ENCODE results near the gene ERBIN. TPM values are rescaled to one million over a fixed set of nuclear protein-coding genes. Genes with fewer than 3 reads are reported as not detected.

ERBIN gene
- polyA plus RNA-seq, 3 donors: 25.2 to 43.3 (median 28.6) TPM

- no CpG with 5 or more reads among the region's 3 CpGs for WGBS (ENCODE audit: insufficient coverage)
- H3K27ac ChIP-seq (ENCODE audit: low read depth in 1 of 2, low read length in 2 of 2): peak overlapping the region in 1 of 2 donors; percentile 29
- Mint-ChIP-seq H3K4me3 (no peak overlapping the region), H3K27ac (peak overlapping the region in 1 of 7 donors; percentile 18), H3K27me3 (ENCODE audit: low read depth in 3 of 3) (peaks cover 0 to 2% (median under 1%) of the 10 kb centered on the region in 3 donors), H3K36me3 (peaks cover 10 to 18% of the 10 kb centered on the region in 2 donors), H3K9me3 (peaks cover 0 to 2% (median 0%) of the 10 kb centered on the region in 7 donors), H3K4me1 (peaks cover 15% of the 10 kb centered on the region)
- no peaks in the 10 kb centered on the region for H3K4me1 ChIP-seq (ENCODE audit: control insufficient read depth in 1 of 2, insufficient read depth in 2 of 2, low read length in 2 of 2)
- peaks cover 6 to 19% of the 10 kb centered on the region in 2 donors for H3K36me3 ChIP-seq (replicated peaks in 1 of 2; ENCODE audit: control insufficient read depth in 1 of 2, insufficient read depth in 2 of 2, low read length in 2 of 2)
- DNase-seq: no peak
- H3K9ac ChIP-seq (ENCODE audit: insufficient read depth, low read length, poor library complexity, severe bottlenecking): no peak overlapping the region
- intact Hi-C loops (cut with micrococcal nuclease): no loop called here
- no peak overlapping the region for H2AFZ ChIP-seq (ENCODE audit: insufficient read depth, low read depth, low read length, poor library complexity, severe bottlenecking)
- peaks cover 95% of the 10 kb centered on the region for H4K20me1 ChIP-seq (ENCODE audit: insufficient read depth, low read length)
- peaks cover 94% of the 10 kb centered on the region for H3K79me2 ChIP-seq (ENCODE audit: insufficient read depth, low read length)
- no peak overlapping the region for H3K4me3 ChIP-seq (replicated peaks in 1 of 3; ENCODE audit: low read depth in 2 of 3, low read length in 3 of 3)
- H3K27me3 ChIP-seq (ENCODE audit: control insufficient read depth in 2 of 2, insufficient read depth in 2 of 2, low read length in 2 of 2): no peaks in the 10 kb centered on the region
- TF ChIP-seq CTCF (IDR thresholded peaks at IDR 0.05): no peak
- no peak overlapping the region for H3K4me2 ChIP-seq (replicated peaks; ENCODE audit: extremely low read depth, low read length, poor library complexity, severe bottlenecking)
- no peaks in the 10 kb centered on the region for H3K9me3 ChIP-seq (replicated peaks in 1 of 2; ENCODE audit: control insufficient read depth in 1 of 2, insufficient read depth in 1 of 2, low read length in 2 of 2)
Observed at GRCh38 chr5:65981969-65982619, 55.7 kb downstream of the ERBIN start.

DNA sequence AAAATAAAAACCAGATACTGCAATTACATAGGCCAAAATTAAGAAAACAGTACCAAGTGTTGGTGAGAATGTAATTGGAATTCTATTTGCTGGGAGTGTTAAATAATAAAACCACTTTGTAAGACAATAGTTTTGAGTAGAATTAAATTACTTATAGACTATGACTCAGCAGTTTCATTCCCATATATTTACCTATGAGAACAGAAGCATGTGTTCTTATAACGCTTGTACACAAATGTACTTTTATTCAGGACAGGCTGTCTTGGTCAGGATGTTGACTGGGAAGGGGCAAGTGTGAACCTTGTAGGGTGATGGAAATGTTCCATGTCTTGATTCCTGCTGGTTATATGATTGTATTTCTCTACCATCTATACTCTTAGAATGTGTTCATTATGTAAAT lies 56.3 kb downstream of the ERBIN start:
- peaks cover 15% of the 10 kb centered on the region for H3K4me1 Mint-ChIP-seq
- no peak overlapping the region for H3K4me2 ChIP-seq (replicated peaks; ENCODE audit: extremely low read depth, low read length, poor library complexity, severe bottlenecking)
- peaks cover 6 to 19% of the 10 kb centered on the region in 2 donors for H3K36me3 ChIP-seq (replicated peaks in 1 of 2; ENCODE audit: control insufficient read depth in 1 of 2, insufficient read depth in 2 of 2, low read length in 2 of 2)
- H3K79me2 ChIP-seq (ENCODE audit: insufficient read depth, low read length): peaks cover 99% of the 10 kb centered on the region
- no CpG with 5 or more reads among the region's 1 CpG for WGBS (ENCODE audit: insufficient coverage)
- peaks cover 10 to 18% of the 10 kb centered on the region in 2 donors for H3K36me3 Mint-ChIP-seq
- no peak for DNase-seq
- H3K27ac Mint-ChIP-seq: no peak overlapping the region
- H3K27me3 Mint-ChIP-seq (ENCODE audit: low read depth in 3 of 3): peaks cover 0 to 2% (median 2%) of the 10 kb centered on the region in 3 donors
- H2AFZ ChIP-seq (ENCODE audit: insufficient read depth, low read depth, low read length, poor library complexity, severe bottlenecking): no peak overlapping the region
- peaks cover 100% of the 10 kb centered on the region for H4K20me1 ChIP-seq (ENCODE audit: insufficient read depth, low read length)
- no peak for TF ChIP-seq CTCF (IDR thresholded peaks at IDR 0.05)
- H3K4me1 ChIP-seq (ENCODE audit: control insufficient read depth in 1 of 2, insufficient read depth in 2 of 2, low read length in 2 of 2): no peaks in the 10 kb centered on the region
- peaks cover 0 to 2% (median 0%) of the 10 kb centered on the region in 7 donors for H3K9me3 Mint-ChIP-seq
- intact Hi-C loops (cut with micrococcal nuclease): no loop called here
- H3K4me3 ChIP-seq (replicated peaks in 1 of 3; ENCODE audit: low read depth in 2 of 3, low read length in 3 of 3): no peak overlapping the region
- H3K27ac ChIP-seq (ENCODE audit: low read depth in 1 of 2, low read length in 2 of 2): no peak overlapping the region
- H3K27me3 ChIP-seq (ENCODE audit: control insufficient read depth in 2 of 2, insufficient read depth in 2 of 2, low read length in 2 of 2): no peaks in the 10 kb centered on the region
- no peak overlapping the region for H3K4me3 Mint-ChIP-seq
- no peaks in the 10 kb centered on the region for H3K9me3 ChIP-seq (replicated peaks in 1 of 2; ENCODE audit: control insufficient read depth in 1 of 2, insufficient read depth in 1 of 2, low read length in 2 of 2)
- no peak overlapping the region for H3K9ac ChIP-seq (ENCODE audit: insufficient read depth, low read length, poor library complexity, severe bottlenecking)
